NCI-H2029 (cell line): ENCODE results near the gene GALNT13.

ENCODE experiments used
- DNase-seq: peaks from one replicate; lab custom pipeline; 2025; lab: John Stamatoyannopoulos, UW

Gene GALNT13

DNA sequence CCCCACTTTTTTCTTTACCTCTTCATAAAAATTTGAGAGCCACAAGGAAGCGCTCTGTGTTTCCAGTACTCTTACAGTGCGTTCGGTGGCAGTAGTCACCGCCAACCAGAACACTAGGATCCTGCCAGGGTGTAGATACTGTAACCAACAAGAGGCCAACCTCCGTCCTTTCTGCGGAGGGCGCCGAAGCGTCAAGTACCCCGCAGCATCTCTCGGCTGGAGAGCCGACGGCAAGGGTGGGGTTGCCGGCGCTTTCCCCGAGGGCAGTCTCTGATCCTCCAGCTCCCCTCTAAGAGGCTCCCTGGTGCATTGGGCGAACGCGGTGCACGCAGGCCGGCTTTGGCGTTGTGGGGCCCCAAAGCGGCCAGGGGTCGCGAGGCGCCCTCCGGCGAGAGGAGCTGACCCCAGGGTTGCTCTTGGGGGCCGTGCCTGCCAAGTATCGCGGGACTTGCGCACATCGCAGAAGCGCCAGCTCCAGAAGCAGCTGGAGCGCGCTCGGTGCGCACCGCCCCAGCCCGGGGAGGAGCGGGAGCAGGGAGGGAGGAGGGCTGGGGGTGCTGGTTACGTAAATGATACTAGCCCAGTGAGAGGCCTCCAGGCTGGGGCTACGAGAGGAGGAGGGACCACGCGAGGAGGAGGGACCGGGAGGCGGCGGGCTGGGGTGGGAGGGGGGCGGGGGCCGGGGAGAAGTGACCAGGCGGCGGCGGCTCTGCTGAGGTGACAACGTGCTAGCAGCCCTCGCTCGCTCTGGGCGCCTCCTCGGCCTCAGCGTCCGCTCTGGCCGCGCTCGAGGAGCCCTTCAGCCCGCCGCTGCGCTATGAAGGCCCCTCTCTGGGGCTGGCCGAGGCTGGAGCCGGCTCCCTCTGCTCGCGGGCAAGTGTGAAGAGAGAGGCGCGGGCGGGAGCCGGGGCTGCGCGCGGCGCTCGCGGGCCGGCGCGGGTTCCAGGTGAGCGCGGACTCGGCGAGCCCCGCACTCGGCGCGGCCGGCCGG, at the start of gene GALNT13:
GALNT13 (plus strand) TSS at position 692 of the 991 bp plus-strand sequence.
- peak; percentile 88 for DNase-seq

DNA sequence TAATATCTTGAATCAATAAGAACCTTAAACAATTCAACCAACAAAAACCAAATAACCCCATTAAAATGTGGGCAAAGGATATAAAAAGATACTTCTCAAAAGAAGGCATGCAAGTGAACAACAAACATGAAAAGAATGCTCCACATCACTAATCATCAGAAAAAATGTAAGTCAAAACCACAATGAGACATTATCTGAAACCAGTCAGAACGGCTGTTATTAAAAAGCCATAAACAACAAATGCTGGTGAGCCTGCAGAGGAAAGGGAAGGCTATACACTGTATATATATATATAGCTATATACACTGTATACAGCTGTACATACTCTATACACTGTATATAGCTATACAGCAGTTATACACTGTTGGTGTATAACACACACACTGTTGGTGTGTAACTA, 47.8 kb upstream of the GALNT13 start:
- DNase-seq, result no peak

DNA sequence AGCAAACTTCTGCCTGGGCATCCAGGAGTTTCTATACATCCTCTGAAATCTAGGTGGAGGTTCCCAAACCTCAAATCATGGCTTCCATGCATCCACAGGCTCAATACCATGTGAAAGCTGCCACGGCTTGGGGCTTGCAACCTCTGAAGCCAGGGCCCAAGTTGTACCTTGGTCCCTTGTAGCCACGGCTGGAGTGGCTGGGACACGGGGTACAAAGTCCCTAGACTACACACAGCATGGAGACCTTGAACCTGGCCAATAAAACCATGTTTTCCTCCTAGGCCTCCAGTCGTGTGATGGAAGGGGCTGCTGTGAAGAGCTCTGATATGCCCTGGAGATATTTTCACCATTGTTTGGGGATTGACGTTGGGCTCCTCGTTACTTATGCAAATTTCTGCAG, 43.4 kb upstream of the GALNT13 start:
- no peak for DNase-seq

DNA sequence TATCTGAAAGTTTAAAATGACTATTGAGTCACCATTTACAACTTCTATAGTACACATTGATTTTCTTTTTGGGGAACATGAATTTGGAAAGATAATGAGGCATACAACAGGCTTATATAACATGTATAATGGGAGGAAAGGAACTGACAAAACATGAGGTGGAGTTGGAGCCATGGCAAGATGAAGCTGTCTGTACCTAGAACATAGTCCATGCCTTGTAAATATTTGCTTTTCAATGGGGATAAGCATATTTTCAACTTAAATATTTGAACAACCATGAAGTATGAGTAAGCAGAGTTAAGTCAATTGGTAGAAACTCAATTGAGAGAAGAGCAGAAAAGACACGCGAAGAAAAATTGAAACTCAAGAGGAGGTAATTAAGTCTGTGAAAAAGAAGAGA, 37.1 kb upstream of the GALNT13 start:
- DNase-seq, result no peak

DNA sequence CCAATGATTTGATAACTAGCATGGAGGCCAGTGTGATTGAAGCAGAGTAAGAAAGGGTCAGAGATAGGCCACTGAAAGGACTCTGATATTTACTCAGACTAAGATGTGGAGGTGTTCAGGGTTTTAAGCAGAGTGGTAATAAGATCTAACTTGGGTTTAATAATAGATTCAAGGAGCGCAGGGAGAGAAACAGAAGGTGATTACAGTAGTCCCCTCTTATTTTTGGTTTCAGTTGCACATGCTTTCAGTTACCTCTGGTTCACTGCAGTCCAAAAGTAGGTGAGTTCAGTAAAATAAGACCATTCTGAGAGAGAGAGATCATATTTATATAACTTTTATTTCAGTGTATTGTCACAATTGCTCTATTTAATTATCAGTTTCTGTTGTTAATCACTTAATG, 13.5 kb upstream of the GALNT13 start:
- DNase-seq, result no peak

DNA sequence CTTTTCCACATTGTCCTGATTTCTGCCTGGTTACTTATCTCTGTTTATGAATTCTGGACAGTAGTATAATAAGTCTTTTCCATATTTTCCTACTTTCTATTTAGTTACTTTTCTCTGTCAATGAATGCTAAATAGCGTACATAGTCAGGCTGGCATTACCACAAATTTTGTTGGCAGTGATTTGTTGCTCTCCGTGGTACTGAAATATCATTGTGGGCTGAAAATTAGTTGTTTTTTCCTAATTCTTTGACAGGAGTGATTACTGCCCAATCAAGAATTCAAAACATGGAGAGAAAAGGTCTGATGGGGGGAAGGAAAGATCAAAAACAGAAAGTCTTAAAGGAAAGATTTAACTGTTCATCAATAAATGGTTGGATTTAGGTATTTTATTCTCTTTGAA, 7.7 kb upstream of the GALNT13 start:
- DNase-seq, result no peak

DNA sequence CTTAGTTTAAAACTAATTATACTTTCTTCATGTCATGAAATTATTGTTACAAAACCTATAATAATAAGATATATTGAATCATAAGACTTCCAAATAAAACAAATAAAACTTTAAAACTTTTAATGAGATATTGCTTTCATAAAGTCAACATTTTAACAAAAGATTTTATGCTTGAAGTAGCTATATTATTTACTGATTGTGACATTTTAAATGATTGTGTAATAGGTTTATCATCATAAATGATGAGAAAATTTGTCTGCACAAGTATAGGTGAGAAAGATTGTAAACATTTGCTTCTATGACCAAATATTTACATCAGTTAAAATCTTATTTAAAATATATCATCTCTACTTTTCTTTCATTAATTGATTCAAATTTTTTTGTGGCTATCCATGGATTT, 5.1 kb upstream of the GALNT13 start:
- DNase-seq, result no peak

DNA sequence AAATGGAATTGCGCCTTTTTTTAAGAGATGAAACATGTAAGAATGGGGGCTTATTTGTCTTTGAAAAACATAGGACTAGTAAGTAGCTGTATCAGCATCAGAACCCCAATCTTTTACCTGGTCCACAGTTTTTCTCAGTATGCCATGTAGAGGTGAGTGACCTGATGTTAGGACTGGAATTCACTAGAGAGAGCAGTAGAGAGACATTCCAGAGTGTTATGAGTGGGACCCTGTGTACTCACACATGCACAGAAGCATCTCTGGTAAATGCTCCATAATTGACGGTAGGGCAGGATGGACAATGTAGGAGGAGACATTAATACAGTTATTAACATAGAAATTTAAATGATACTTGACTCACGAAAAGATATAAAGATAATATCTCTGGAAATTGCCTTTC, 1.4 kb upstream of the GALNT13 start:
- DNase-seq, result peak; percentile 14

DNA sequence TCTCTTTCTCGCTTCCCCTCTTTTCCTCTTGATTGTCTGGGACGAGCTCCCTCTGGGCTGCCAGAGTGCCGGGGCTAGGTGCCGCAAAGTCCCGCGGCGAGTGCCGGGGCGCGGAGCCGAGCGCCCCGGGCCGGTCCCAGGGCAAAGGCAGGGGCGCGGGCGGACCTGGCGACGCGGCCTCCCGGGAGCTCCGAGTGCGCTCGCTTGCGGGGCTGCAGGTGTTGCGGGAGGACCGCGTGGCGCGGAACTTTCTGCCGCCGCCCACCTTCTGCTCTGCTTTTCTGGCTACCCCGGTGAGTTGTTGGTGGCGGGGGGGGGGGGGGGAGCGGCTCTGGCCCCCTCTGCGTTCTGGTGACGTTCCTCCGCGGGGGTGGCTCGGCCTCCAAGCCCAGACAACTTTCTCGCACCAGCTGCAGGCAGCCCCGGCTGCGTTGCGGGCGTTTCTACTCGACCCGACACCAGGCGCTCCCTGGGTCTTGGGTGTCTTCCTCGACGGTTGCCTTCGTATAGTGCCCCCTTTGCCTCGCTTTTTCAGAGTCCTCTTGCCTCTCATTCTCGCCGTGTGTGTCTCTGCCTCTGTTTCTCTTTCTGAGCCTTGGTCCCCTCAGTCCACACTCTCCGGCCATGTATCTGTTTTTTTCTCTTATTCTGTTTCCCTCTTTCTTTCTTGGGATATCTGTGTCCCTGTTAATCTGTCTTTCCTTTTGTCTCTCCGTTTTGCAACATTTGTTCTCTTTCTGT, 759 bp downstream of the GALNT13 start:
- no peak for DNase-seq

DNA sequence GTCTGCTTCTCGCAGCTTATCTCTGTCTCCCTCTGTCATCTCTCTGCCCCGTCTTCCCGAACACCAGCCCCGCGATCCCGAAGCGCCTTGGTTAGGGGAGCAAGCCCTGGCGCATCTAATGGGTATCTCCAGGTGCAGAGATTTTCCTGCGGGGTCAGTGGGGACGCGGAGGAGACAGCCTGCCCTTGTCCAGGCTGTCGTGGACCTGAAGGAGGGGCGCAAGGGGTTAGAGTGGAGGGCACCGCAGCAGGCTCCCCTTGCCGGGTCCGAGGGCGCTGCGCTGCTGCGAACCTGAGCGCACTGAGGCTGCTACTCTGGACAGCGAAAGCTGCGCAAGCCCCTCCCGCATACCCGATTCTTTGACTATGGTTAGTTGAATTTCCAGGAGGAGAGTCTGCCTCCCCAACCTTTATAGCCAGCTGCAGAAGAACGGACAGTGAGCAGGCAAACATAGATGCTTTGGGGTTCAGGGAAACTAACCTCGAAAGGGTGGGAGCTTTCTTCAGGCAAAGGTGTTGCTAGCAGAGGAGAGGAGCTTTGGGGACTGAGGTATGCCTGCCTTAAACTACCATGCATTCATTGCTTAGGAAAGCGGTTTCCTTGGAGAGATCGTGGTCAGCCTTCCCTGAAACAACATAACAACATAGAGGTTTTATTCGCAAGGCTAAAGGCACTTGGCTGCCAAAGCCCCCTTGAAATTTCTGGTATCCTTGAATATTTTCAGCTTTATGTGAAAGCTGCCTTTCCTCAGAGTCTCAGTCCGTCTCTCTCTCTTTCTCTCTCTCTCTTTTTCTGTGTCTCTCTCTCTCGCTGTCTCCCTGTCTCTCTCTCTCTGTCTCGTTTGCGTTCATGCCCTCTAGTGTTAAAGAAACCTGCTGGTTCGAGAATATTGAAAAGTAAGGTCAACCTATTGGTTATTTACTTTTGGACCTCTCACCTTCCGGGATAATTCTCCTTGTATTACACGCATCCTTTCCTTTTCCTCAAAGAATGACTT, 1.6 kb downstream of the GALNT13 start:
- DNase-seq, result no peak

DNA sequence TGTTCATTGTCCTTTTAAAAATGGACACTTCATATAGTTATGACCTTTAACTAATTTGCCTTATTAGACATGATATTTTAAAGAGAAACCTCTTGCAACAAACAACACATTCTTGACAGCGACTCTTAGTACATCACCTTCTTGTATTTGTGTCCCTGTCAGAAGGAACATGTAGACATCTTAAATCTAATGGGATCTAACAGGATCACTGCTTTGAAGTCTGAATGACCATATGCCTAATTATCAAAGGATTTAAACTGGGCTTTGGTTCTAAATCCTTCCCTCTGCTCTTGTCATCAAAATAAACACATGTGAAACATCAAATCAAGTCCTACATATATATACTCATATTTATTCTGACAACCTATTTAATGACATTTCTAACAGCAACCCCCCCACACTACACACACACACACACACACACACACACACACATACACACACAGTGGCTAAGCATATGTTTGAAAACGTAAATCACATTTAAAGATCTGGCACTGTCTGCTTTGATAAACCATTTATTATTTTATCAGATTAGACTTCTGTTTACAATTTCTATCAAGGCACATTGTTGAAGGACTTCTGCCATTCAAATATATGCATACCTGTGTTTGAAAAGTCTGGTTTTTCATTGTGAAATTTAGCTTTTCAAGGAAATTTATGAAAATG, 4.2 kb downstream of the GALNT13 start:
- DNase-seq, result no peak

DNA sequence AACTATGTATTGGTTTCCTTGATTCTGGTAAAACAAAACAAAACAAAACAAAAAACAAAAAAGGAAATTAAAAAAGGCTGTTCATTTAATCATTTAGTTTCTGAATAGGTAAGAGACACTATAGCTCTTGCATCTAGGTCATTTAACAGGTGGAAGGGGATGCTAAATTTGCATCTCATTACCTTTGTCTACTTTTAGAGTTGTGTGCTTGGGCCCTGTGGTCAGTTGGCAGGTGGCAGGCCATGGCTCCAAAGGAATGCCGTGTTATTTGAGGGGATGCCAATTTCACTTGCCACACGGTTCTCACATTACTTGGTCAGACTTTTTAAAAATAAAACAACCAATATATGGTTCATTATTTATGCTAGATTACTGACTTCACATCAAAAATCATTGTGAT, 9.2 kb downstream of the GALNT13 start:
- no peak for DNase-seq

DNA sequence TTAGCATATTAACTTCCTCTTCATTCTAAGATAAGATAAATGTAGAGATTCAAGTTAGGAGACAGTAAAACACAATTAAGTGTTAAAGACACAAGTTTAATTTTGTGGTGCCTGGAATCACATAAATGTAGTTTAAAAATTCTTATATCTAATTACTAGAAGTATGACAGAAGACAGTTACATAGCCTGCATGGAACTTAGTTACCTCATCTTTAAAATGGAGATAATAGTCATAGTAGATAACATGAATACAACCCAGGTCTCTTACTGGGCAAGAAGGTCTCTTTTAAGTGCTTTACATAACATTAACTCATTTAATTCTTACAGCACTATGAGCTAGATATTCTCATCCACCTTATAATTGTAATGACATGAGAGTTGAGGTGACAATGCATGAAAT, 15.1 kb downstream of the GALNT13 start:
- DNase-seq, result no peak

DNA sequence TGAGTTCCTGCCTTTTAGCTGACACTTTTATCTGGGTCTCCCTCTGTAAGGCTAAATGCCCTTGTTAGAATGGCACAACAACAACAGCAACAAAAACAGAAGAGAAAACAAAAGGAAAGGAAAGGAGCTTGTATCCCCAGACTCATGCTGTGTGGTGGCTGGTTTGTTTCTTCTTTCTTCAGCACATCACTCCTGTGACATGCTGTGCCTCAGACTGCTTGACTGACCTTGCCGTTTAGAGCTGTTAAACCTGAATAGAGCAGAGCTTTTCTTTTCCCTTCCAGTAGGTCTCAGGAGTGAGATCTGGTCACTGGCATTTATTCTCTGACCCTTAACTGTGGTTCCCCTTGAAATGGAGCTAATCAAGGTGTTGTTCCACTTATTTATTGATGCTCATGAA, 18.9 kb downstream of the GALNT13 start:
- no peak for DNase-seq

DNA sequence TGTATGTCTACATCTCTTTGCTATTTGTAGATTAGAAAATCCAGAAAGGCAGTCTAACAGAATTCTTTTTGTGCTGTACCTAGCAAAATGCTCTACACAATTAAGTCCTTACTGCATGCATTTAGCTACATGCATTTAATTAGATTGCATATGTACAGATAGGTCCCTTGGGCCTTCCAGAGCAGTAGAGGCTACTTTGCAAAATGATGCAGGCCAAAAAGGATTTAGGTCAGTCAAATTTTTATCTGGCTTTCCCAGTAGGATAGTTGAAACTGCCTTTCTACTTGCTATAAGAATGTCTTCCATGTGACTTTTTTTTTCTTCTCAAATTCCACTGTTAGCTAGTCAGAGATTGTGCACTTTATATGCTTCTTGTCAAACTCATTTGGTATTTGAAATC, 19.3 kb downstream of the GALNT13 start:
- DNase-seq, result no peak

DNA sequence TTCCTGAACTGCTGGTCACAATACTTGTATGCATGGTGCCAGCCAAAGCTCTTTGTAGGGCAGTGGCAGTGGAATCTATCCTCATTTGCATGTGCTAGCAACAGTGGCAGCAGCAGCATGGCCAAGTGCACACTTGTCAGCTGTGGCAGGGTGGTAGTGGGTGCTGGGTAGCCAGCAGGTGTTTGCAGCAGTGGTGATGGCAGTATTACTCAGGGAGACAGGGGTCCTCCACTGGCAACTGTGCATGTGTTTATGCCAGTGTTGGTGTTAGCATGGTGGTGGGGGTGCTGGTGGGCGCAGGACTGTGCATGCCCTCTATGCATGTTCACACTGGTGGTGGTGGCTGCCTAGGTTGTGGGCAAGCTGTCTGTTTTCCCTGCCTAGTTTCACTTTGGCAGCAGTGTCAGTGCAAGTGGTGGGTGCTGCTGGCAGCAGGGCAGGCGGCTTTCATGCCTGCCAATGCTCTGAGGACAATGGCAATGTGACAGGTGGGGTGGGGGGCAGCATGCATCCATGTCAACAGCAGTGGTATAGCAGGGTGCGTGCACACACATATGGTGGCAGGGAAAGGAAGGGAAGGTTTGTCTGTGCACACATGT, 41.2 kb downstream of the GALNT13 start:
- no peak for DNase-seq

DNA sequence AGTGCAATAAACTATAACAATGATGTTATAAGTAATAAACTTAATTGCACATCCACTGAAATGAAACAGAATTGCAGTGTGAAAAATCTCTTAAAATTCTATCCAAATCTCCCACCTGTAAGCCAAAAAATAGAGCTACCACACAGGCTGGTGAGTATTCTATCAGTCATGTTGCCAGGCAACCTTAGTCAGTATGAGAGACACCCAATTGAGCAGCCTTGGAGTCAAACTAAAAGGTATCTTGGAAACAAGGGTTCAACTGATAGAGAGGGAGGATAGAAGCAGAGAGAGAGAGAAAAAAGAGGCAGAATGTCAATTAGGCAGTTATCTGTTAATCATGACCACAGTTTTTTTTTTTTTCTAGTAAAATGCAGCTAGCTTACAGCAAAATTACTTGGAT, 45.8 kb downstream of the GALNT13 start:
- DNase-seq, result no peak

DNA sequence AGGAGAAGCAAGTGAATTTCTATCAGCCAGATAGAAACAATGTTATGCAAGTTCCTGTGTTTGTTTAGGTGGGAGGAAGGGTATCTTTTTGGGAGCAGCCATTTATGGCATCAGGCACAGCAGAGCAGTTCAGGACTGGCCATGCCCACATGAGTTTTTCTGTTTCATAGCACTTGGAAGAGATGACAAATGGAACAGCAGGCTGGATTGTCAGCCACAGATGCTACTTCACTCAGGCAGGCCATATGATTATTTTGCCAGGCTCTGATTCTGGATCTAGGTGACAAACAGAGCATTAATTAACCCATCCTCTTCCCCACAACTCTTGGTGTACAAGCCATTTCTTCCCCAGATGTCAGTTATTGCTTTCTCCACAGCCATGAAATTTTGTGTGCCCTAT, 63.8 kb downstream of the GALNT13 start:
- no peak for DNase-seq

DNA sequence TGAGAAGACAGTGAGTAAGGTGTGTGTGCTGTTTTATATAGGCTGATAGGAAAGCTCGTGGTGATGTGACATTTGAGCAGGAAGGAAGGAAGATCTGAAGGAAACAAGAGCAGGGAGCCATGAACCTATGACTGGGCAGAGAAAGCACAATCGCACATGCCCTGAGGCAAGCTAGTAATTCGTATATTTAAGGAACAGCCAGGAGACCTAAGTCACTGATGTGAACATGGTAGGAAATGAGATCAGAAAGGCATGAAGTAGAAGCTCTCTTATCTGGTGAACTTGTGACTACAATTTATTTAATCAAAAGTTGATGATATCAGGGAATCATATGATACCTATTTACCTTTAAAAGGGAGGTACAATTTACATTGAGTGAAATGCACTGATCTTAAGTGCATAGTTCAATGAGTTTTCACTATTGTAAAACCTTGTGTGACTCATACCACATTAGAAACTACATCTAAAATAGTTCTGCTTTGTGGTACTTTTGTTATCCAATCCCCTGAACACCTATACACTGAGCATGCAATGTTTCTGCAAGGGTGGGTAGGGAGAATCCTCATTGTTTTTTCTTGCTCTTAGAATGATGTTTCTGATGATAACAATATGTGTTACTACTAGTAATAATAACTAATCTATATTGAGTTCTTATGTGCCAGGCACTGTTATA, 67.5 kb downstream of the GALNT13 start:
- DNase-seq, result no peak

DNA sequence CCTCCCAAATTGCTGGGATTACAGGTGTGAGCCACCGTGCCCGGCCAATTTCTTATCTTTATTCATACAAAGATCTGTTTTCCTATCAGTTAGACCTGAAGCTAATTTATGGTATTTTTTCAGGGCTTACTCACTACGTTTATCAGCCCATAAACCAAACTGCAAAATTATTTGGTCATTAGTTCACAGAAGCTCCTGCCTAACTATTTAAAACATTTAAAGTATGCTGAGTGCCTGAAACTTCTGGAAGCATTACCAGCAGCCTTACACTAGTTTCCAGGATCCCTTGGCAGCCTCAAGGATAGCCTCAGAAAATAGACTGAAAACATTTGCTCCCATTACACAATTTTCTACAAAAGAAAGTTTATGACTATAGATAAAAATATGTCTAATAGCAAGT, 68.8 kb downstream of the GALNT13 start:
- DNase-seq, result no peak
